Duodenal mucosa (tissue), 2 donors: ENCODE data around the gene RTN1.

Experiments
- H3K27ac ChIP-seq: one replicate; pipeline ENCODE4 v1.7.0; 2013; ENCODE audit warnings: low read depth, low read length
- H3K27me3 ChIP-seq, 2 donors: one replicate each; pipeline ENCODE4 v1.7.0; 2013; ENCODE audit warnings: low read length in 2 of 2, control low read depth in 1 of 2; ENCODE audit not compliant: insufficient read depth in 2 of 2, control insufficient read depth in 1 of 2
- H3K36me3 ChIP-seq, 2 donors: one replicate each; pipeline ENCODE4 v1.7.0; 2013; ENCODE audit warnings: low read length in 2 of 2, control low read depth in 1 of 2; ENCODE audit not compliant: insufficient read depth in 2 of 2, control insufficient read depth in 1 of 2
- H3K4me1 ChIP-seq, 2 donors: one replicate each; pipeline ENCODE4 v1.7.0; 2013; ENCODE audit warnings: low read length in 2 of 2, control low read depth in 1 of 2; ENCODE audit not compliant: insufficient read depth in 2 of 2, control insufficient read depth in 1 of 2
- H3K4me3 ChIP-seq, 2 donors: one replicate each; pipeline ENCODE4 v1.7.0; 2013; ENCODE audit warnings: low read length in 2 of 2, low read depth in 1 of 2
- H3K9ac ChIP-seq, 2 donors: one replicate each; pipeline ENCODE4 v1.7.0; 2013; ENCODE audit warnings: low read length in 2 of 2, low read depth in 1 of 2
- H3K9me3 ChIP-seq, 2 donors: one replicate each; pipeline ENCODE4 v1.7.0; 2013; ENCODE audit warnings: low read length in 2 of 2, control low read depth in 1 of 2; ENCODE audit not compliant: control insufficient read depth in 1 of 2

The RTN1 gene, protein sequence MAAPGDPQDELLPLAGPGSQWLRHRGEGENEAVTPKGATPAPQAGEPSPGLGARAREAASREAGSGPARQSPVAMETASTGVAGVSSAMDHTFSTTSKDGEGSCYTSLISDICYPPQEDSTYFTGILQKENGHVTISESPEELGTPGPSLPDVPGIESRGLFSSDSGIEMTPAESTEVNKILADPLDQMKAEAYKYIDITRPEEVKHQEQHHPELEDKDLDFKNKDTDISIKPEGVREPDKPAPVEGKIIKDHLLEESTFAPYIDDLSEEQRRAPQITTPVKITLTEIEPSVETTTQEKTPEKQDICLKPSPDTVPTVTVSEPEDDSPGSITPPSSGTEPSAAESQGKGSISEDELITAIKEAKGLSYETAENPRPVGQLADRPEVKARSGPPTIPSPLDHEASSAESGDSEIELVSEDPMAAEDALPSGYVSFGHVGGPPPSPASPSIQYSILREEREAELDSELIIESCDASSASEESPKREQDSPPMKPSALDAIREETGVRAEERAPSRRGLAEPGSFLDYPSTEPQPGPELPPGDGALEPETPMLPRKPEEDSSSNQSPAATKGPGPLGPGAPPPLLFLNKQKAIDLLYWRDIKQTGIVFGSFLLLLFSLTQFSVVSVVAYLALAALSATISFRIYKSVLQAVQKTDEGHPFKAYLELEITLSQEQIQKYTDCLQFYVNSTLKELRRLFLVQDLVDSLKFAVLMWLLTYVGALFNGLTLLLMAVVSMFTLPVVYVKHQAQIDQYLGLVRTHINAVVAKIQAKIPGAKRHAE

DNA sequence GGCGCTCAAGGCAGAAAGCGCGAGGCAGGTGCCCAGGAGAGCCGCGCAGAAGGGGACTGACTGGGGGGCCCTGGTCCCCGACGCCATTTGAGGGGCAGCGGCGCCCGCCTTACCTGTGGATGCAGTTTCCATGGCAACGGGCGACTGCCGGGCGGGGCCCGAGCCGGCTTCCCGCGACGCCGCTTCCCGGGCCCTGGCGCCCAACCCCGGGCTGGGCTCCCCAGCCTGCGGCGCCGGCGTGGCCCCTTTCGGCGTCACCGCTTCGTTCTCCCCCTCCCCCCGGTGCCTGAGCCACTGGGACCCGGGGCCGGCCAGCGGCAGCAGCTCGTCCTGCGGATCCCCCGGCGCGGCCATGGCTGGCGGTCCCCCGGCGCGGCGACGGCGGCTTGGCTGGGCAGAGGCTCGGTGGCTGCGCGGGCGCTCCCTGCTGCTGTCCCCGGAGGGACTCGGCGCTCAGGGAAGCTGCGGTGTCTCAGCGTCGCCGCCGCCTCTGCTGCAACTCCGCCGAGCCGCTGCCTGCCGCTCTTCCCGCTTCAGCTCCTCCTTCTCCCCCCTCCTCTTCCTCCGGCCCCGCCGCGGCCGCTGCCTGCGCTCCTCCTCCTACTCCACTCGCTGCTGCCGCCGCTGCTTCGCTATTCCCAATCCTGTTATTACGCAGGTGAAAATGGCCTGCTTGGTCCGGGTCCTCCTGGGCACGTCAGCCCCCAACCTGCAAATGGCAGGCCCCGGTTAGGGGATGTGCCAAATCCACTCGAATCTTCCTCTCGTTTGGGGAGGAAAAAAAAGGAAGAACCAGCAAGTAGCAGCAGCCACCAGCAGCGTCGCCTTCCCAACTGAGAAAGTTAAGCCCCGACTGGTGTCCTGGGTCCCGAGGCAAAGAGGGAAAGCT is at the start of gene RTN1:
Gene RTN1 (minus strand): TSS at position 500 of the 889 bp plus-strand sequence. CDS start 146 bp downstream, at position 354.
- peaks cover 5 to 7% of the 10 kb centered on the region in 2 donors for H3K4me1 ChIP-seq
- no peak within 1 kb of the TSS for H3K9ac ChIP-seq
- H3K27ac ChIP-seq, result no peak within 1 kb of the TSS
- peaks cover 26 to 52% of the 10 kb centered on the region in 2 donors for H3K27me3 ChIP-seq
- H3K36me3 ChIP-seq, result no peaks in the 10 kb centered on the region
- H3K4me3 ChIP-seq, result peak within 1 kb of the TSS; percentile 48 to 67
- H3K9me3 ChIP-seq, result no peaks in the 10 kb centered on the region

DNA sequence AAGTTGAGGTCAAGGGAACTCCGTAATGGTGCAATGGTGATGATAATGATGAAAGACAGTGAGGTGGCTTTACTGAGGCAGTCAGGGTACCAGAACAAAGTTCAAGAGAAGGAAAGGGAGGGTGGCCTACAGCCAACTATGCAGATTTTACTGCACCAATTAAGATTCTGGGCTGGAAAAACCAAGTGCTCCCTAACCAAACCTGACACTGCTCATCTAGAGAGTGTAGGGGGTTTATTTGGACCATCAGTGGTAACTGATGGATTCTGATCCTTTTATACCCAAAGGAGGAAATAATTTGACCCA is 49.8 kb upstream of the RTN1 start:
- H3K36me3 ChIP-seq, result no peaks in the 10 kb centered on the region
- H3K4me1 ChIP-seq, result peaks cover 5 to 9% of the 10 kb centered on the region in 2 donors
- H3K27me3 ChIP-seq, result peaks cover 9 to 18% of the 10 kb centered on the region in 2 donors
- no peak overlapping the region for H3K4me3 ChIP-seq
- H3K27ac ChIP-seq, result no peak overlapping the region
- no peak overlapping the region for H3K9ac ChIP-seq
- no peaks in the 10 kb centered on the region for H3K9me3 ChIP-seq

DNA sequence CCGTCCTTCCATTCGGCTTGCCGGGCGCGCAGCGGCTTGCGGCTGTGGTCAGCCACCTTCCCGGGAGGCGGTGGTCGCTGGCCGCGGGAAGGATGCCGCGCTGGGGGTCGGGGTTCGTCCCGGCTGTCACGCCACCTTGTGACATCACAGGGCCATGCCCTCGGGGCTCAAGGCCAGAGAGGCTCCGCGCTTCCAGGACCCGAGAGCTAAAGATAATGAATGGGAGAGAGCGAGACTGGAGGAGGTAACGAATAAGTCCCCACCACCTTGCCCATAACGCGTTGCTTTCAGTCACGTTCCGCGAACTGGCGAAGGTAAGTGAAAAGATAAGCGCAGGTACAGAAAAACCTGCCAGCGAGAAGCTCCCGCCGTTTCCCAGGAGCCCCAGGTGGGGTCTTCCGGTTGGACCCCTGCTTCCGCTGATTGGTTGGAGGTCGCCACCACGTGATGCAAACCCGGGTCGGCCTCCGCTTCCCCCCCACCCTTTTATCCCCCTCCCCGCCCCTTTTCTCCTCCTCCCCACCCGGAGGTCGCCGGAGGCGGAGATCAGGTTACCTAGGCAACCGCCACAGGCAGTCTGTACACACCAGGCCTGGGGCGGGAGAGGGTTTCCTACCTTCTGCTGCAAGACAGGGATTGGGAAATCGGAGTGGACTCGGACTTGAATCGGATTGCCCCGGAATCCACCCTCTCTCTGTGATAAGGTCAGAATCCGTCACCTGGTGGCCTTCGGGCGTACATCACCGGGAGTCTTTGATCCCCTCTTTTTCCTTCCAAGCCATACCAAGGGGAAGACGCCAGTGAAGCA is 49.2 kb upstream of the RTN1 start, which contains the start of gene LRRC9:
Gene LRRC9 (plus strand): TSS at position 575 of the 808 bp plus-strand sequence.
- peaks cover 9 to 18% of the 10 kb centered on the region in 2 donors for H3K27me3 ChIP-seq
- no peaks in the 10 kb centered on the region for H3K9me3 ChIP-seq
- H3K4me1 ChIP-seq, result peaks cover 5 to 9% of the 10 kb centered on the region in 2 donors
- no peak within 1 kb of the TSS for H3K9ac ChIP-seq
- no peak within 1 kb of the TSS for H3K27ac ChIP-seq
- no peaks in the 10 kb centered on the region for H3K36me3 ChIP-seq
- peak within 1 kb of the TSS; percentile 45 to 61 for H3K4me3 ChIP-seq

DNA sequence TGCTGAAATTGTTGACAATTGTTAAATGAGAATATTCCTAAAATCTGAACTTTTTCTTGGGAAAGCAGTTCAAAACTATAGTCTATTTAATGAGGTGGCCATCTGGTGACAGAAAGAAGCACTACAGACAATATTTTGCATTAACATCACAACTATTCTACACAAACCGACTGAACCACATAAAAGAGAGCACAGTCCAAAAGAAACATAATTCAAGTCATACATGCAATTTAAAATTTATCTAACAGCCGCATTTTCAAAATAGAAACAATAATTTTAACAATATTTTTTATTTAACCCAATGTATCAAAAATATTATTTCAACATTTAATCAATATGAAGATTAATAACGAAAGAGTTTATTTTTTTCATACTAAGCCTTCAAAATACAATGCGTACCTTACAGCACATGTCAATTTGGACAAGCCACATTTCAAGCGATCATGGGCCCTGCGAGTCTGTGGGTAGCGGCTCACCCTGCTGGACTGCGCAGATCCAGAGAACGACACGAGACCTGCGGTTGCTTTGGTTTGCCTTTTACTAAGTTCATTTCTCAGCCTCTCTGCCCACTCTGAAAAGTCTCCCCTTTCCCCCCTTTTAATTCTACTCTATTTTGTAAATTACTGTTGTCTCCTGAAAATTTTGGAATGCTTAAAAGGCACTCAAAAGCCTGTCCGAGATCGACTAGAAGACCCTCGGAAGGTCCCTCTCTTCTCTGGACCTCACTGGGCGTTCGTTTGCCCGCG is 48.4 kb upstream of the RTN1 start:
- Histone ChIP-seq H3K27me3 (peaks cover 9 to 18% of the 10 kb centered on the region in 2 donors), H3K4me3 (peak overlapping the region; percentile 45 to 61), H3K9me3 (no peaks in the 10 kb centered on the region), H3K4me1 (peaks cover 5 to 9% of the 10 kb centered on the region in 2 donors), H3K9ac (no peak overlapping the region), H3K27ac (no peak overlapping the region), H3K36me3 (no peaks in the 10 kb centered on the region)

DNA sequence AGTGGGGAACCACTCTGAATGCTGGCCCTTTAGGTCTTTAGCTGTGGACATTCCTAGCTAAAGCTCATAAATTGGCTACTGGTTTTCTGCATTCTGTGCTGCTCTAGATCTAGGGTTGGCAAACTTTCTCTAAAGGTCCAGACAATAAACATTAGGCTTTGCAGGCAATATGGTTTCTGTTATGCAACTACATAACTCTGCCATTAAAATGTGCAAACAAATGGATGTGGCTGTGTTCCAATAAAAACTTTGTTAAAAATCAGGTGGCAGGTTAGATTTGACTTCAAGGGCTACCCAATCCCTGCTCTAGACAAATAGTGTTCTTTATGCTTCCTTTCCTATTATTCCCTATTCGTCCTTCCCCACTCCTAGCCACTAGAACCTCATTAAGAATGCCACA is 42.6 kb upstream of the RTN1 start:
- Histone ChIP-seq H3K27ac (no peak overlapping the region), H3K27me3 (no peaks in the 10 kb centered on the region), H3K4me3 (no peak overlapping the region), H3K36me3 (no peaks in the 10 kb centered on the region), H3K9ac (no peak overlapping the region), H3K4me1 (no peaks in the 10 kb centered on the region), H3K9me3 (no peaks in the 10 kb centered on the region)

- Histone ChIP-seq H3K27ac (no peak overlapping the region), H3K9ac (no peak overlapping the region), H3K36me3 (no peaks in the 10 kb centered on the region), H3K4me1 (no peaks in the 10 kb centered on the region), H3K4me3 (no peak overlapping the region), H3K27me3 (no peaks in the 10 kb centered on the region), H3K9me3 (no peaks in the 10 kb centered on the region)
These were observed 41.9 kb upstream of the RTN1 start for GRCh38 chr14:59912443-59912842.

- Histone ChIP-seq H3K4me1 (no peaks in the 10 kb centered on the region), H3K9me3 (no peaks in the 10 kb centered on the region), H3K4me3 (no peak overlapping the region)
These were observed 34.6 kb upstream of the RTN1 start for GRCh38 chr14:59905188-59905587.

GRCh38 chr14:59904184-59904583 is 33.6 kb upstream of the RTN1 start:
- Histone ChIP-seq H3K36me3 (no peaks in the 10 kb centered on the region), H3K4me3 (no peak overlapping the region), H3K9me3 (no peaks in the 10 kb centered on the region), H3K27ac (no peak overlapping the region), H3K27me3 (no peaks in the 10 kb centered on the region), H3K9ac (no peak overlapping the region), H3K4me1 (no peaks in the 10 kb centered on the region)

More at GRCh38 chr14:59905188-59905587, 34.6 kb upstream of the RTN1 start:
- H3K27me3 ChIP-seq, result no peaks in the 10 kb centered on the region
- no peak overlapping the region for H3K9ac ChIP-seq
- H3K36me3 ChIP-seq, result no peaks in the 10 kb centered on the region
- H3K27ac ChIP-seq, result no peak overlapping the region

GRCh38 chr14:59900556-59900955 is 30.0 kb upstream of the RTN1 start:
- H3K9ac ChIP-seq, result no peak overlapping the region
- H3K9me3 ChIP-seq, result no peaks in the 10 kb centered on the region
- H3K4me1 ChIP-seq, result no peaks in the 10 kb centered on the region
- no peak overlapping the region for H3K4me3 ChIP-seq
- H3K27me3 ChIP-seq, result no peaks in the 10 kb centered on the region
- no peaks in the 10 kb centered on the region for H3K36me3 ChIP-seq
- H3K27ac ChIP-seq, result no peak overlapping the region
